Activated CD4-positive, alpha-beta T cell treated with anti-CD3 and anti-CD28 coated beads, Interleukin-2, amount 50 U/mL, for 16 hours (primary cell): ENCODE measurements around the gene DNAAF5.
"Not testable (repeated sequence)": the region's sequence is repeated elsewhere in the genome, so short reads cannot be mapped to it uniquely, and the experiment has no call there.

ENCODE experiments used
- DNase-seq: peaks from one replicate; pipeline ENCODE4 v3.0.0-alpha.2; 2020

Gene DNAAF5

DNA sequence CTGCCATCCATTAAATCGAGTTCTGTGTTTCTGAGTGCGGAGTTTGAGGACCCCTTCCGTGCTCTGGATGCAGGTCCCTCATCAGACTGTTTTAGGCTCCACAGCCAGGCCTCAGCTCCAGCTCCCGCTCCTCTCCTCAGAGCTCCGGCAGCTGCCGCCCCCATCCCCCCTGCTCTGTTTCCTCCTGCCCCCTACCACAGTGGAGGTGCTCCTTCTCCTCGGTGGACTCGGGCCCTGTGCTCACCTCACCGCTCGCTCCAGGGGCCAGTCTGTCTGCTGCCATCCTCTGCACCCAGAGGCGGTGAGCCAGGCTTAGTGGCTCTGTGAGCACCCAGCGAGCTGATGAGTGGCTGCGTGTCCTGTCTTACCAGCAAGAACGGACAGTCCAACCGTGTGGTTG lies 21.9 kb downstream of the DNAAF5 start:
- DNase-seq, result no peak

DNA sequence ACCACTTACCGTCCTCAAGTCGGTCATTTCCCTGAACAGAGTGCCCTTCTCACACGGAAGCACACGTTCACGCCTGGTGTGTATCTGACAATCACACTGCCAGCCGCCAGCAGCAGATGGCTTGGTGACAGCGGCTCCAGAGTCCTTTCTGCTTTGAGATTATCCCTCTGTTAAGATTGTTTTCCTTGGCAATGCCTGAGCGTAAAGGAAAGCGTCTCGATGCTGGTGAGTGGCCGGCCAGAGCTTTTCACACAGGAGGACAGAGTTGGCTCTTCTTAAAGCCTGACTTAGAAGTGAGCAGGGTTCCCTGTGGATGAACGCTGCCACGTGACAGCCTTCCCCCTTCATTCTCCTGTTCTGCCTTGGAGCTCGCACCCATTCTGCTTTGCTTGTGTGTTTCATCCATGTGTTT lies 22.6 kb downstream of the DNAAF5 start:
- no peak for DNase-seq

DNA sequence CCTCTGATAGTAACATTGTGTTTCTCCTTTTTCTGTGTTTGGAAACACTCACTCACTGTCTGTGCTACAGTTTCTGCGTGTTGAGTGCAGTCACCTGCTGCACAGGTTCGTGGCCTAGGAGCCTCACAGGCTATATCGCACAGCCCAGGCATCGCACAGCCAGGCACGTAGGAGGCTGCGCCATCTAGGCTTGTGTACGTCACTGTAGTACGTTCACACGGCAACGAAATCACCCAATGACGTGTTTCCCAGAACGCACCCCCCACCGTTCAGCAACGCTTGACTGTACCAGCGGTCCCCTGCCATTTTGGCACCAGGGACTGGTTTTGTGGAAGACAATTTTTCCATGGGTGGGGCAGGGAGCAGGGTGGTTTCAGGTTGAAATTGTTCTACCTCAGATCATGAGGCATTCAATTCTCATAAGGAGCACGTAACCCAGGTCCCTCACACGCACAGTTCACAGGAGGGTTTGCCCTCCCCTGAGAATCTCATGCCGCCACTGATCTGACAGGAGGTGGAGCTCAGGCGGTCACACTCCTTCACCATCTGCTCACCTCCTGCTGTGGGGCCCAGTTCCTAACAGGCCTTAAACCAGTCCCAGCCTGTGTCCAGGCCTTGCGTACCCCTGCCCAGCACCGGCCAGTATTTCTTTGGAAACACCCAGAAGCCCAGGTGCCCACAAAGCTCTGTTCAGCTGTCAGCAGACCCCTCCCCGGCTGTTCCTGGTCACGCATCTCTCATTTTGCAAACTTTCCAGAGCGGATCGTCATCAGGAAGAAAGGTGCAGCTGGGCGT lies 23.8 kb downstream of the DNAAF5 start:
- no peak for DNase-seq

DNA sequence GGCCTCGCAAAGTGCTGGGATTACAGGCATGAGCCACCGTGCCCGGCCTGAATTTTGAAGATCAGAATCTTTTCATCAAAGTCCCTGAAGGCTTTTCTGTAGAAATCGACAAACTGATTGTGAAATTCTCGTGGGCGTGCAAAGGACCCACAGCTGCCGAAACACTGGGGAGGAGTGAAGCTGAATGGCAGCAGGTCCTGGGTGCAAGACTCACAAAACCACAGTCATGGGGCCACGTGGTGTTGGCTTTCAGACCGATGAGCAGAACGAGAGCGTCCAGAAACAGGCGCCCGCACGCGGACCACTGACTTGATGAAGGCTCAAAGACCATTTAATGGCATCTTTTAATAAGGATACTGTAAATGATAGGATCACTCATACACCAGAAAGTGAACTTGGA lies 25.3 kb downstream of the DNAAF5 start:
- DNase-seq, result no peak

DNA sequence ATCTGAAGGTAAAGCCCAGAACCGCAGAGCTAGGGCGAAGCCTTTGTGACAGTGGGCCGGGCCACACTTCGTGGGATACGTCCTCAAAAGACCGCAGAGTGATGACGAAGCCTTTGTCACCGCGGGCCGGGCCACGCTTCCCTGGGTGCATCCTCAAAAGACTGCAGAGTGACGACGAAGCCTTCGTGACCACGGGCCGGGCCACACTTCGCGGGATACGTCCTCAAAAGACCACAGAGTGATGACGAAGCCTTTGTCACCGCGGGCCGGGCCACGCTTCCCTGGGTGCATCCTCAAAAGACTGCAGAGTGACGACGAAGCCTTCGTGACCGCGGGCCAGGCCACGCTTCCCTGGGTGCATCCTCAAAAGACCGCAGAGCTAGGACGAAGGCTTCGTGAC lies 25.8 kb downstream of the DNAAF5 start:
- DNase-seq, result not testable (repeated sequence)

DNA sequence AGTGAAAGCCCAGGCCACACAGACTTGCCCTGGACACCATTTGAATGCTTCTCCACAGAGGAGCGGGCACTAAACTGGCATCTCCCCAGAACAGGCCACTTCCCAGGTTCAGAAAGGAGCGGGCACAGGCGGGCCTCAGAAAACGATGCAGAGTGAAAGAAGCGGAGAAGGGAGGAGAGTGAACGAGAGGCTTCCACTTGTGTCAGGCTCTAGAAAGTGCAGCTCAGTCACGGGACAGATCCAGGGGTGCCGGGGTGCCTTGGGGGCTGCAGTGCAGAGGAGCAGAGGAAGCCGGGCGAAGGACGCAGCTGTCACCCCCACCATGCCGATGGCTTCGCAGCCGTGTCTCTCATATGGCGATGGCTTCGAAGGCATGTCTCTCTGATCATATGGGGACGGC lies 26.7 kb downstream of the DNAAF5 start:
- no peak for DNase-seq

DNA sequence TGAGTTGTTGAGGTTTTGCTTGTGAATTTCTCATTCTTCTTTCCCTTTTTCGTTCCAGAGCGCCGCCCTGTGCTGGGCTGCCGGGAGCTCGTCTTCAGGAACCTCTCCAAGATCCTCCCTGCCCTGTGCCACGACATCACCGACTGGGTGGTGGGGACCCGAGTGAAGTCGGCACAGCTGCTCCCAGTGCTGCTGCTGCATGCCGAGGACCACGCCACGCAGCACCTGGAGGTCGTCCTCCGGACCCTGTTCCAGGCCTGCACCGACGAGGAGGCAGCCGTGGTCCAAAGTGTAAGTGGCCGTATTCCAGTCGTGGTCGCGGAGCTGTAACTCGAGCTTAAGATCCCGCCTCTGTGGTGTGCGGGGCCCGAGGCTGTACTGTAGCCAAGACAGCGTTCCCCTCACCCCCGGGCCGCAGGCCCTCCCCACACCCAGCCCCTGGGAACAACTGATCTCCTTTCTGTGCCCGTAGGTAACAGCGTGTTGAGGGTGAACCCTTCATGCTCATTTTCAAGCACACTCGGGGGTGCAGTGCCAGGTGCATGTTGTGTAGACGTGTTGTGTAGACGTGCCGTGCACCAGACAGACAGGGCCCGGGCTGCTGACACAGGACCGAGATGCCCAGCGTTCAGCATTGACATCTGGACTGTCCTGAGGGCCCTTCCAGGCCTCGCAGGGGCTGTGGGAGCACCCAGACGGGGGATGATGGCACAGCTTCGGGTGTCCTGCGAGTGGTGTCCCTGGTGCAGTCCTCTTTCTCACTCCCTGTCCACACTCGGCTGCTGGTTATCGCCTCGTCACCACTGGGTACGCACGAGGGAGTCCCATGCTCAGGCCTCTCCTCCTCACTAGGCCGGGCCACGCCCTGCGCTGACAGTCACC lies 28.3 kb downstream of the DNAAF5 start:
- DNase-seq, result no peak

DNA sequence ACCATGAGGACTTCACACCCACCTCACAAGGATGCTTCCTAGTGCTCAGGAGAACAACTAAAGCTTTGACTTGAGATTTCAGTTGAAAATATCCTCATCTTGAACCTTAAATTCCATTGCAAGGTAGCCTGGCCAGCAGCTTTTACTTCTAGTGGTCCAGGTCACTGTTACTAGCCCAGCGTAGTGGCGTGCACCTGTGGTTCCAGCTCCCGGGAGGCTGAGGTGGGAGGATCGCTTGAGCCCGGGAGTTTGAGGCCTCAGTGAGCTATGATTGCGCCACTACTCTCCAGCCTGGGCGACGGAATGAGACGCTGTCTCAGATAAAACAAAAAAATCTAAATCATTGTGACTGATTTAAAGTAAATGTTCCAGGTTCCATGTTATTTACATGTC lies 28.9 kb downstream of the DNAAF5 start:
- no peak for DNase-seq

DNA sequence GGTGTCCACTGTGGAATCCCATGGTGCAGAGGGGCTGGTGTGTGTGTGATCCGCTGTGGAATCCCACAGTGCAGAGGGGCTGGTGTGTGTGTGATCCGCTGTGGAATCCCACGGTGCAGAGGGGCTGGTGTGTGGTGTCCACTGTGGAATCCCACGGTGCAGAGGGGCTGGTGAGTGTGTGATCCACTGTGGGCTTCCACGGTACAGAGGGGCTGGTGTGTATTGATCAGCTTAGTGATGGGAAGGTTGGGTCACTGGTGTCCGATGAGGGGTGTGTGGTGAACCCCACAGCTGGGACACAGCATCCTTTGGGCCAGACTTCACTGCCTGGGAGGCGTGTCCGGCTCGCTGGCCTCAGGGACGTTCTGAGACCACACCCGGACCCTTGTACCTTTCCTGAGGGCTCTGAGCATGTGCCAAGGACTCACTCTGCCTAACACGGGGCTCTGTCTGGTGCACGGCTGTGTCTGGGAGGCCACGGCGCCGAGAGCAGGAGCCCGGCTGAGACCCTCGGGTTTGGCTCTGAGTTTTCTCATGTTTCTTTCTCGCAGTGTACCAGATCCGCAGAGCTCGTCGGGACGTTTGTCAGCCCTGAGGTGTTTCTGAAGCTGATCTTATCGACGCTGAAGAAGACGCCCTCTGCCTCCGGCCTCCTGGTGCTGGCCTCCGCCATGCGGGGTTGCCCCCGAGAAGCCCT lies 29.9 kb downstream of the DNAAF5 start:
- DNase-seq, result no peak

DNA sequence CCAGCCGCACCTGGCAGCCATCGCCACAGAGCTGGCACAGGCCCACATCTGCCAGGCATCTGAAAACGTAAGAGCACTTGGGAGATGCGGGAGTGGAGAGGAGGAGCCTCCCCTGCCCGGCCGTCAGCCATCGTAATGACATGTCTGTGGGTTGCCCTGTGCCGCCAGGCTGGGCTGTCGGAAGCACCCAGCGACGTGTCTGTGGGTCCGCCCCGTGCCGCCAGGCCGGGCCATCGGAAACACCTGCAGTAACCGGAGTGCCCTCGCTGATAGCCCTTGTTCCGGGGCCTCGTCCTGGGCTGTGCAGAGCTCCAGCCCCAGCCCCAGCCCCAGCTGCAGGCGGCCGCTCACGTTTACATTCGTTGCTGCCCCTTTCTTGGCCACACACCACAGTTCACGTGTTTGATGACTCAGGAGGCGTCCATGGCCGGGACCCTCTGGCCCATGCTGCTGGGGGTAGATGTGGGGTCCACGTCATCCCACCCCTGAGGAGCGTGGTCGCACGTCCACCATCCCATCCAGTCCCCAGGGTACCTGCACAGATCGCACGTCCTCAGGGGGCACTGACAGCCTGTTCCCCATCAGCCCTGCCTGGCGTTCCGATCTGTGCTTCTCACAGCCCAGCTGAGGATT lies 30.5 kb downstream of the DNAAF5 start:
- no peak for DNase-seq

DNA sequence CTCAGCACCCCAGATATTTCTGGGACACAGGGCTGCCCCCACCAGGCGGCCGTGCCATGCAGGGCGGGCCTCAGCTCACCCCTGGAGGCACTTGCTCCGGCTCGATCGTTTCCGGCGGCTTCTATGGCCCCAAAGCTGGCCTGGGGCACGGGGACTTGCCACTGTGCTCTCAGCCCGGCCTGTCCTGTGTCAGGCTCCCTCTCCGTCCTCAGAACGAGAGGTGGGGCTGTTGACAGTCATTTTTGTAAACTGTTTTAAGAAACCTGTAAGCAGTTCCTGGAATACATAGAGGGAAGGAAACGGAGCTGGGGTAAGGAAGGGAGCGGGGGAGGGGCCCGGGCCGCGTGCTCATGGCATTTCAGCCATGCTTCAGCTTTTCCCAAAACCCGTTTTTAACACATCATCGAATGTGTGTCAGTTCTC lies 31.3 kb downstream of the DNAAF5 start:
- DNase-seq, result peak; percentile 37

DNA sequence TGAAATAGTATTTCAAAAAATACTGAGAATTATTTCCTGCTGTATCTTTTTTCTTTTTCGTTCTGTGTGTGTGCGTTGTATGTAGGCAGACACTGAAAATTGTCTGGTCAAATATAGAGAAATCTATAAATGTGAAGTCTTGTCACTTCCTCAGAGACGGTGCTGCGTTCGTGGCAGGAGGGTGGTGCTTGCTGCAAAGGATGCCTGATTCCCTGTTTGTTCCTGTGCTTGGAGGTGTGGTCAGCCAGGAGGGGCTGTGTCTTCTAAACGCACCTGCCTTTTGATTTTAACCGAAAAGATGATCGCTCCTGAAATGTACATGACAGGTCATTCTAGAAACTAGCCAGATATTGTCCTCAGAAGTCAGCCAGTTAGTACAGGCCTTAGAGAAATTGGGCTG lies 33.1 kb downstream of the DNAAF5 start:
- no peak for DNase-seq

DNA sequence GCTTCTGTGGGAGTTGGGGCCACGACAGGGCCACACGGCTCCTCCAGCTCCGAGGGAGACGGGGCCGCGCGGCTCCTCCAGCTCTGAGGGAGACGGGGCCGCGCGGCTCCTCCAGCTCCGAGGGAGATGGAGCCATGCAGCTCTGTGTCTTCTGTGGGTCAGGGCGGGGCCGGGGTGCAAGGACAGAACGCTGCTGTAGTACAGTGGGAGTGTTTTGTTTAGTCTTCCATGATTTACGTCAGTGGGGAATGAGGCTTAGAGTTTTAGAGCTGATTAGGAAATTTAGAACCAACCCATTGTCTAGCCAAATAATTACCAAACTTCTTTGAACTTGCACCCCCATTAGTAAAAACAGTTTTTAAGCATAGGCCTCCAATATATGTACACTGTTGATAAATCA lies 33.5 kb downstream of the DNAAF5 start:
- no peak for DNase-seq

DNA sequence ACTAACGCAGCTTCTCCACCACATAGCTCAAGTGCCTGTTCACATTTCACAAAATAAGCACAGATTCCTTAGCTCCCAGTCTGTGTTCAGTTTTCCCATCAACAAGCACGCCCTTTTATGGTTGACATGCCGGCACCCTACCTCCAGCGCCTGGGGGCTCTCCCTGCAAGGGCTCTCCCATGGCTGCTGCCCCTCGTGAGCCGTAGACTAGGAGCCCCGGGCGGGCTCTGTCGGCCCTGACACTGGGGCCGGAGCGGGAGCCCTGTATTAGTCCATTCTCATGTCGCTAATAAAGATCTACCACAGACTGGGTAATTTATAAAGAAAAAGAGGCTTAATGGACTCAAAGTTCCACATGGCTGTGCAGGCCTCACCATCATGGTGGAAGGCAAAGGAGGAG lies 34.6 kb downstream of the DNAAF5 start:
- no peak for DNase-seq

DNA sequence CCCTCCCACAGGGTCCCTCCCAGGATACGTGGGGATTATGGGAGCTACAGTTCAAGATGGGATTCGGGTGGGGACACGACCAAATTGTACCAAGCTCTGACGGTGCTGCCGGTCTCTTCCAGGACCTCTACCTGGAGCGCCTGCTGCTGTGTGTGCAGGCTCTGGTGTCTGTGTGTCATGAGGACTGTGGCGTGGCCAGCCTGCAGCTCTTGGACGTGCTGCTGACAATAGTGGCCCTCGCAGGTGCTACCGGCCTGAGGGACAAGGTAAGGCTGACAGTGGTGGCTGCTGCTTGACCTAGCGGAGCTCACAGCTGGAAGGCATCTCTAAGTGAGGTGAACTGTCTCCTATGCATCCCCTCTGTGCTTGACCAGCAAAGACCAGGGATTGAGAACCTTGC lies 35.1 kb downstream of the DNAAF5 start:
- DNase-seq, result no peak

DNA sequence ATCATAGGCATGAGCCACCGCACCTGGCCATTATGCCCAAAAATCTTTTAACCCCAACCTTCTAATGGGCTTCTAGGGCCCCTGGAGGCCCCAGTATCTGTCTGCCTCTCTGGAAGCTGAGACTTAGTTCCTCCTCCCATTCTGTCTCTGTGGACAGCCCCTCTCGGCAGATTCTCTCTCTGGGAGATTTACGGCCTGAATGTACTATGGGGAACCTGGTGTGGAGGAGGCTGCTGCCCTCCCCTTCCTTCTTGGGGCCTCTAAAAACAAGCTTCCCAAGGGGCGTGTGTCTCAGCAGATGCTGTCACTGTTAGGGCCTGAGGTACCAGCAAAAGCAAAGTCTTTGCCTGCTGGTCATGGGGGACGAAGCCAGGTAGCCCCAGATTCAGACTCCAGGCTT lies 36.4 kb downstream of the DNAAF5 start:
- DNase-seq, result no peak

DNA sequence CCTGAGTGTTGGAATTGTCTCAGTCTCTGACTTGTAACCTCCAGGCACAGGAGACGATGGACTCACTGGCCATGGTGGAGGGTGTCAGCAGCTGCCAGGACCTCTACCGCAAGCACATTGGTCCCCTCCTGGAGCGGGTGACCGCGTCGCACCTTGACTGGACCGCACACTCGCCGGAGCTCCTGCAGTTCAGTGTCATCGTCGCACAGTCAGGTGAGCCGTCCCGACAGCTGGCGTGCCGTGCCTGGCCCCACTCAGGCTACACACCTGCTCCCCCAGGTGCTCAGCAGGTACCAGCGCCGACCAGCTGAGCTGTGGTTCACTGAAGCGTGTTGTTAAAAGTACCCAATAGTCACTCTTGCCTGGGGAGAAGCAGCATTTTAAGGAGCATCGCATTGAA lies 37.3 kb downstream of the DNAAF5 start:
- DNase-seq, result no peak

DNA sequence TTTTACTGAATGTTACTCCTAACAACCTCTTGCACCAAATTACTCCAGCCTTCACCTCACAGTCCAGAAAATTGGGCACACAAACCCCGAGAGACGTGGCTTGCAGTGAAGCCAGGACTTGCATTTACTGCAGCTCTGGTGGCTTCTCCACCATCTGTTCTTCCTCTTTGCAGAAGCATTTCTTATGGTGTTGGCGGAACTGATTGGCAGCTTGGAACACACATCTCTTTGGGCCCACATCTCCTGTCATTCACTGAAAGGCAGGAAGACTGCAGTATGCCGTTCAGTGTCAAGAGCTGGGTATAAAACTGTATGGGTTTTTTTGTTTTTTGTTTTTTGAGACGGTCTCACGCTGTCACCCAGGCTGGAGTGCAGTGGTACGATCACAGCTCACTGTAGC lies 38.9 kb downstream of the DNAAF5 start:
- DNase-seq, result no peak

DNA sequence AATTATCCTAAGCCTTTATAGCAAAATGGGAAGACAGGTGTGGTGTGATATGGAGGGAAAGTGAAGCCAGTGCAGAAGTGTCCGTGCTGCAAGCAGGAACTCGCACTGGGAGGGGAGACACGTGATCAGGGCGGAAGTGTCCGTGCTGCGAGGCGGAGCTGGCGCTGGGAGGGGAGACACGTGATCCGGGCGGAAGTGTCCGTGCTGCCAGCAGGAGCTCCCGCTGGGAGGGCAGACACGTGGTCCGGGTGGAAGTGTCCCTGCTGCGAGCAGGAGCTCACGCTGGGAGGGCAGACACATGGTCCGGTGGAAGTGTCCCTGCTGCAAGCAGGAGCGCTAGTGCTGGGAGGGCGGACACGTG lies 41.1 kb downstream of the DNAAF5 start:
- DNase-seq, result no peak

DNA sequence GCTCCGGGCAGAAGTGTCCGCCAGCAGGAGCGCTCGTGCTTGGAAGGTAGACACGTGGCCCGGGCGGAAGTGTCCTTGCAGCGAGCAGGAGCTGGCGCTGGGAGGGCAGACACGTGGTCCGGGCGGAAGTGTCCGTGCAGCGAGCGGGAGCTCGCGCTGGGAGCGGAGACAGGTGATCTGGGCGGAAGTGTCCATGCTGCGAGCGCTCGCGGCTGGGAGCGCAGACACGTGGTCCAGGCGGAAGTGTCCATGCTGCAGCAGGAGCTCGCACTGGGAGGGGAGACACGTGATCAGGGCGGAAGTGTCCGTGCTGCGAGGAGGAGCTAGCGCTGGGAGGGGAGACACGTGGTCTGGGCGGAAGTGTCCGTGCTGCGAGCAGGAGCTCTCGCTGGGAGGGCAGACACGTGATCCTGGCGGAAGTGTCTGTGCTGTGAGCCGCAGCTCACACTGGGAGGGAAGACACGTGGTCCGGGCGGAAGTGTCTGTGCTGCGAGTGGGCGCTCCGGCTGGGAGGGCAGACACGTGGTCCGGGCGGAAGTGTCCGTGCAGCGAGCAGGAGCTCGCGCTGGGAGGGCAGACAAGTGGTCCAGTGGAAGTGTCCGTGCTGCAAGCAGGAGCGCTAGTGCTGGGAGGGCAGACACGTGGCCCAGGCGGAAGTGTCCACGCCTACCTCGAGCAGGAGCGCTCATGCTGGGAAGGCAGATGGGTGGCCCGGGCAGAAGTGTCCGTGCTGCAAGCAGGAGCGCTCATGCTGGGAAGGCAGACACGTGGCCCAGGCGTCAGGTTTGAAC lies 41.6 kb downstream of the DNAAF5 start:
- peak; percentile 35 for DNase-seq

DNA sequence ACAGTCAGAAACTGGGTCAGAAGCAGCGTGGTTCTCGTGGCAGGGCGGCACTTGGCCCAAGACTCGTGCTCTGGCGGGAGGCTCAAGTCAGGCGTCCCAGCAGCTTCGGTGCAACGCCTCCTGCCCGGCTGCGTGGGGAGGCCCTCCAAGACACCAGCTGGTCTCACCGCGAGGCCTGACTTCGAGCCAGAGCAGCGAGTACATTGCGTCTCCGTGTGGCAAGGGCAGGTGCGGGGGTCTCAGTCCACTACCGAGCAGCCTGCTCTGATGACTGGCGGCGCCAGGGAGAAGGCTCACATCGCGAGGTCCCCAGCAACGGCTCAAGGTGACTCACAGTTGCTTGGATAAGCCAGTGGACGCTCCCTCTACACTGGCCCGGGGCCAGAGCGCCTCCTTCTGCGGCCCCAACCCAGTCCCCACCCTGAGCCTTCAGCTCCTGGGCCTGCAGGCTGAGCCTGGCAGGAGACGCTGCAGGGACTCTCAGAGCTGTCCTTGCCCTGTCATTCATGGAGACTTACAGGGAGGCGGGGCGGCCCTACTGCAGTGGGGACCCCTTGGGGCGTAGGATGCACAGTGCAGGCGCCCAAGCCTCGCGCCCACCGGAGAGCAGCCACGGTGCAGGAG lies 42.5 kb downstream of the DNAAF5 start:
- no peak for DNase-seq

DNA sequence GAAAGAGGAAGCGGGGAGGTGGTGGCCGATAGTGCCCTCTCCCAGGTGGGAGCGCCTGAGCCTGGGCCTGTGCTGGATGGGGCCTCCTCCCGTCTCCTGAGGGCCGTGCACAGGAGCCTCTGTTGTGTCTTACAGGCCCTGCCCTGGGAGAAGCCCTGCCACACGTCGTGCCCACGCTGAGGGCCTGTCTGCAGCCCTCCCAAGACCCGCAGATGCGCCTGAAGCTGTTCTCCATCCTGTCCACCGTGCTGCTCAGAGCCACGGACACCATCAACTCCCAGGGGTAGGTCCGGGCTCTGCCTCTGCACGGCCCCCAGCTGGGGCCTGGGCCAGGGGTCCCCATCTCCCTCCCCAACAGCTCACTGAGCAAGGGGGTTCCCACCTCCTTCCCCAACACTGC lies 43.8 kb downstream of the DNAAF5 start:
- DNase-seq, result no peak
